HG03039 (cell line): ENCODE results near the gene KIF1A.

Experiments used
- ATAC-seq: cut with Tn5 transposase; IDR thresholded peaks from one replicate; pipeline ENCODE4 v1.9.1; 2021; ENCODE audit warnings: mild to moderate bottlenecking, moderate library complexity; ENCODE audit not compliant: unreplicated experiment

KIF1A gene

GRCh38 chr2:240736281-240737250 lies 83.5 kb downstream of the KIF1A start:
- no peak for ATAC-seq

GRCh38 chr2:240735476-240735875 lies 84.5 kb downstream of the KIF1A start:
- ATAC-seq, result no peak

DNA sequence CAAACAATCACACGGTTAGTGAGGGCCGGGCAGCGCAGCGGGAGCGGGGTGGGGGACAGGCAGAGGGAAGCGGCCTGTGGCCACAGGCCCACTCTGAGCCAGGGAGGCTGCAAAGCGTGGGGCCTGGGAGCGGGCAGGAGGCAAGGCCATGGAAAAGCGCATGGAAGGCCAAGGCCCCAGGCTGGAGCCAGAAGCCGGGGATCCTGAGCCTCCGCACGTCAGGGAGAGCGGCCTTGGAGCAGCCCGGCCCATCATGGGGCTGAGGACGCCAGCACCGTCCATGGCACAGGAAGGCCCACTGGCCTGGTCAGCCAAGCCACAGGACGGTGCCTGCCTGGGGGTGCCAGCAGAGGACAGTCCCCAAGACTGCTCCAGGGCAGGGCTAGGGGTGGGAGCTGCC lies 85.3 kb downstream of the KIF1A start:
- no peak for ATAC-seq

GRCh38 chr2:240733803-240734495 lies 86.1 kb downstream of the KIF1A start:
- ATAC-seq, result no peak

DNA sequence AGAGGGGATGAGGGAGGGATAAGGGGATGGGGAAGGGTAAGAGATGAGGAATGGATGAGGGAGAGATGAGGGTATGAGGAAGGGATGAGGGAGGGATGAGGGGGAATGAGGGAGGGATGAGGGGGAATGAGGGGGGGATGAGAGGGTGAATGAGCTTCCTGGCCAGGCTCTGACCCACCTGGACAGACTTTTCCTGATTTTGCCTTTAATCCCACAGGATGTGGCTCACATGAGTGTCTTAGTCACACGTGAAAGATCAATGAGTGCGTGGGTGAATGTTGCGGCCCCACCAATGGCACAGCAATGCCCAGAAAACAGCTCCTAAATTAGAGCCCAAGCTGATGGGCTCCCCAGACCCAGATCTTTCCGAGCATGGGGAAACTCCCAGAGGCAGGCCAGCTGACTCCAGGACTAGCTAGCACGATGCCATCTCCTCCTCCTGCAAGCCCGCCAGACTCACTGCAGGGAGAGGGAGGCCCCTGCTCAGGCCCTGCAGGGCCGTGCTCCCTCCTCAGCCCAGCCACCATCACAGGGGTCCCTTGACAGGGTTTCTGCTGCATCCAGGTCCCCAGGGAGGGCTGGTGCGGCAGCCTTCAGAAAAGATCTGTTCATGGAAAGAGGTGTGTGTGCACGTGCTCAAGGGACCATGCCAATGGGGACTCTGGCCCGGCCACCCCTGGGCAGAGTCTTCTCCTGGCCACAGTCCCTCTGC lies 87.0 kb downstream of the KIF1A start:
- ATAC-seq, result no peak

DNA sequence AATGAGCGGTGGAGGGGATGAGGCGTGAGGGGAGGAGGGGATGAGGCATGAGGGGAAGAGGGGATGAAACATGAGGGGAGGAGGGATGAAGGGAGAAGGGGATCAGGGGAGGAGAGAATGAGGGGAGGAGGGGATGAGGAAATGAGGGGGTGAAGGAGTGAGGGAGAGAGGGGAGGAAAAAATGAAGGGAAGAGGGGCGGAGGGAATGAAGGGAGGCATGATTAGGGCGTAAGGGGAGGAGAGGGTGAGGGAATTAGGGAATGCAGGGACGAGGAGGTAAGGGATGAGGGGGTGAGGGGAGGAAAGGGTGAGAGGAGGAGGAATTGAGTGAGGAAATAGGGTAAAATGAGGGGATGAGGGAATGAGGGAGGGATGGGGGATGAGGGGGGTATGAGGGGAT lies 87.8 kb downstream of the KIF1A start:
- no peak for ATAC-seq

DNA sequence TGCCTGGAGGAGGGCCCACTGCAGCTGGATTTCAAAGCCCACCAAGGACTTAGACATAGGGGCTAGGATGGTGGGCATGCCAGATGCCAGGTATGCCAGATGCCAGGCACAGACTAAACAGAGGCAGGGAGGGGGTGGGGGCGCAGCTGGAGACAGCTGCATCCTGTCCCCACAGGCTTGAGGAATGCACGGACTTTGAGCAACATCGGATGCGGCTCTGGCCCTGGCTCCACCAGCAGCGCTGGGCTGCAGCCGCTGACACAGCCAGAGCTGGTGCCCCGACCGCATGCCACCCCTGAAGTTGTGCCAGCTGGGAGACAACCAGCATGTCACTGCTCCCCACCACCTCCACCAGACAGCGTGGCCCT lies 88.9 kb downstream of the KIF1A start:
- no peak for ATAC-seq

- ATAC-seq, result no peak
Observed at GRCh38 chr2:240730501-240731177, 89.4 kb downstream of the KIF1A start.

DNA sequence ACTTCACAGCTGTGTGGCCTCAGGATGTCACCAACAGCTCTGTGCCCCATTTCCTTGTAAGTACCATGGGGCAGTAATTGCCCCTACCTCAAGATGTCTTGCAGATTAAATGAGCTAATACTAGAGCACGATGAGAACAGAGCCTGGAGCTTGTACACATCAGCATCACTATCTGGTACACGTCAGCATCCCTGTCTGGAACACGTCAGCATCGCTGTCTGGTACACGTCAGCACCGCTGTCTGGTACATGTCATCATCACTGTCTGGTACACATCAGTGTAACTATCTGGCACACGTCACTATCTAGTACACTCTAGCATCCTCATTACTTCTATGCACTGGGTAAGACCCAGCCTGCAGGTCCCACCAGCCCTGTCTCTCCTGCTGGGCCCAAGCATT lies 91.2 kb downstream of the KIF1A start:
- no peak for ATAC-seq

DNA sequence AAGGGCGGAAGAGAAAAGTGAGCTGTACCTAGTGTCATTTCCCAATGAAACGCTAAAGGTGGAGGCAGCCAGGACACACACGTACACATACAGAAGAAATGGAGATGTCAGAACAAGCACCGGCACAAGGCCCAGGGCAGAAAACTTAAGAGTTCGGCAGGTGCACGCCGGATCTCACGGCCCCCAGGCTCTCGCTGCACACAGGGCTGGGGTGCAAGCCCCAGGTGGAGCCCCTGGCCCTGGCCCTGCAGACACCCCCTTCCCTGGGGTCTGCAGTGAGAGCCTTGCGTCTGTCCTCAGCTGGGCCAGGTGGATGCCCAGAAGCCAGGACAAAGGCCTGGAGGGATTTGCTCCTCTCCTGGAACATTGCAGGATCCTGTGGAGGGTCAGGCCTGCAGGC lies 91.7 kb downstream of the KIF1A start:
- ATAC-seq, result no peak

DNA sequence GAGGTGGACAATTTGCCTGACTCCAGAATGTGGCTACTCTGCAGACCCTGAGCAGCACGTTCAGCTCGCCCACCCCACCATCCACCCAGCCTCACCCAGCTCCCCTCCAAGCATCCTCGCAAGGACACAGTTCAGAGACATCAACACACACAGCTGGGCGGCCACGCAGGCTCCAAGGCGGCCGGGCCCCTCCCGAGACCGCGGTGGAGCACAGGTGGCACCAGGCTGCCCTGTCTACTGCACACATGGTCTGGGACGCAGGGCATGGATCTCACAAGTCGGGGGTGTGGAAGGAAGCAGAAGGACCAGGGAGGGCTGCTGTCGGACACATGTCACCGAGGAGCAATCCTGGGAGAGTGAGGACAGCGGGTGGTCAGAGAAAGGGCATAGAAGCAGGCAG lies 92.1 kb downstream of the KIF1A start:
- no peak for ATAC-seq

DNA sequence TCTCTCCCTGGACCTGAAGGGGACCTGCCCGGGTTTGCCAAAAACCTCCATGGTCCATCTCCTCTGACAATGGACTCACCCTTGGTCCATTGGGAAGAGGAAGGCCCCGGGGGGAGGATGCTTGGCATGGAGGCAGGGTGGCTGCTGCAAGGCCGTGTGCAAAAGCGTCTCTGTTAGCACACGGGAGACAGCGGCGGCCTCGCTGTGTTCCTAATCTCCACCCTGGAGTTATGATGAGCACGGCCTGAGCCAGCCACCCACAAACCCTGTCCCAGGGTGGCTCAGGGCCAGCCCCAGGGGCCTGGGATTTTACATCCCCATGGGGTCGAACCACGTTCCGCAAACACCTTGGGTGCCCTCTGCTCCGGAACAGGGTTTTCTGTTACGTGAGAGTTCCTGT lies 92.6 kb downstream of the KIF1A start:
- ATAC-seq, result no peak

- no peak for ATAC-seq
Observed at GRCh38 chr2:240726876-240727275, 93.1 kb downstream of the KIF1A start.

DNA sequence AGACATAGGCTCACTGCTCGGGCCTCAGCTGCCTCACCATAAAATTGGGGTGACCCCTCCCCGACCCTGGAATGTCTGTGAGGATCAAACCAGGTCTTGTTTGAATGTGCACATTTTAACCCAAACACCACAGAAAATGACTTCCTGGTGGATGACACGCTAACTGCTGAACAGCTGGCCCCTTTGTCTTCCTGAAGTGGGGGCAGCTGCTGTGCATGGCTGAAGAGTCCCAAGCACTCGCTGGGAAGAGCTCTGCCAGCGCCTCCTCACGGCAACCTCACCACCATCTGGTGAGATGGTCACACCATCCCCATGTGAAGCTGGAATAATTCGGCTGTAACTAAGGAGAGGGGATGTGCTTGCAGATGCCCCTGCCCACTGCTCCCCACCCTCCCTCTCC lies 94.3 kb downstream of the KIF1A start:
- no peak for ATAC-seq

DNA sequence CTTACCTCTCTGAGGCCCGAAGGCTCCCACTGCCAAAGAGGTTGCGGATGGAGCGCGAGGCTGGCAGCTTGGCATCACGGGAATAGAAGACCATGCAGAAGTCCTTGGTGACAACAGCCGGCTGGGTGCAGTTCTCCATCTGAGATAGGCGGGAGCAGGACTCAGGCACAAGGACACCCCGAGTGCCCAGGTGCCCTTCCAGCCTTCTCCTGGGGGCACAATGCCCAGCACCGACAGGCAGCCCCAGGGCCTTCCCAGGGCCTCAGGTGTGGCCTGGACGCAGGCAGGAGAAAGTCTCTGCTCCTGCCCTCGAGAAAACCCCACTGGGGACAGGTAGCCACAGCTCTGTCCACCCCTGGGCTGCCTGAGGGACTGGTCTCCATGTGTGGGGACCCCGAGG lies 94.8 kb downstream of the KIF1A start:
- no peak for ATAC-seq

DNA sequence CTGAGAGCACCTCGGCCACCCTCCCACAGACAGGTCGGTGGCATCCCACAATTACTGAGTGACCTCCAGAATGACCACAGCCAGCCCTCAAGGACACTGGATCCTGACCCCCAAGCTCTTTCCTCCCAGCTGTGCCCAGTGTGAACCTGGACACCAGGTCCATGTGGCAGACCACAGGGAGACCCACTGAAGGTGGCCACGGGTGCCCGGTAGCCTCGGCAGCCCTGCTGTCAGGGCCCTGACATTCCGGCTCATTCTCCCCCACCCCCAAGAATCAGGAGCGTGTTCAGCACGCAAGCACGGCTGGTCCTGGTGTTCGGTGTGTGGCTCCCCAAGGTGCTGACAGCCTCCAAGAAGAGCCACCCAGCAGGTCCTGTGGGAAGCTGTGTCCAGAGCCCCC lies 95.6 kb downstream of the KIF1A start:
- no peak for ATAC-seq

- no peak for ATAC-seq
Observed at GRCh38 chr2:240723851-240724250, 96.2 kb downstream of the KIF1A start.

- no peak for ATAC-seq
Observed at GRCh38 chr2:240722796-240723735, 97.0 kb downstream of the KIF1A start.

DNA sequence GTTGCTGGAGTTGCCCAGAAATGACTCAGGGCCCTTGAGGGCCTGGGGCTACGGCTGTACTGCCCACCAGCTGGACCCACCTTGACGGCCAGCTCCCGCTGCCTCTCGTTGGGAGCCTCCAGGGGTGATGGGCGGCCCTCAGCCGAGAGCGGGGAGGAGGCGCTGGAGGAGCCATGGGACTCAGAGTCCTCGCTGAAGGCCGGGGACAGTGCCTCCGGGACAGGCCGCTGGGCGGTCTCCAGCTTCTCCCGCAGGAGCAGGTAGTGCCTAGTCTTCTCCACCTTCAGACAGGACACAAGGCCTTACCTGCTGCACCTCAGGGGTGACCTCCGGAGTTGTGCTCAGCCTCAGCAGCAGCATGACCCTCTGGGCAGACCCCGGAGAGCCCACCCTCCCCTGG lies 97.6 kb downstream of the KIF1A start:
- no peak for ATAC-seq

GRCh38 chr2:240721596-240722180 lies 98.3 kb downstream of the KIF1A start:
- no peak for ATAC-seq
